Osteoblast (primary cell): ENCODE results near the gene CD276. TPM values are rescaled to one million over a fixed set of nuclear protein-coding genes. Genes with fewer than 3 reads are reported as not detected.

Experiments used
- DNase-seq: peaks from one replicate; pipeline ENCODE4 v3.0.0; 2011; ENCODE audit warnings: low spot score, mixed read lengths; ENCODE audit not compliant: insufficient read length; ENCODE audit errors: missing footprints
- H2AFZ ChIP-seq: 2 replicates; pipeline ENCODE4 v1.6.0; 2011; ENCODE audit warnings: mild to moderate bottlenecking, low read length
- H3K27ac ChIP-seq: 2 replicates; pipeline ENCODE4 v1.5.1; 2011; ENCODE audit warnings: mild to moderate bottlenecking, low read depth, low read length, moderate library complexity
- H3K27me3 ChIP-seq: 2 replicates; pipeline ENCODE4 v1.6.0; 2012; ENCODE audit warnings: mild to moderate bottlenecking, control low read depth, inconsistent platforms, low read length, moderate library complexity; ENCODE audit not compliant: insufficient read depth
- H3K36me3 ChIP-seq: 2 replicates; pipeline ENCODE4 v1.5.1; 2011; ENCODE audit warnings: mild to moderate bottlenecking, low read length, control low read depth, moderate library complexity; ENCODE audit not compliant: insufficient read depth
- H3K4me1 ChIP-seq: 2 replicates; pipeline ENCODE4 v1.5.1; 2011; ENCODE audit warnings: mild to moderate bottlenecking, low read length, control low read depth, moderate library complexity; ENCODE audit not compliant: insufficient read depth
- H3K4me2 ChIP-seq: 2 replicates; pipeline ENCODE4 v1.6.0; 2011; ENCODE audit warnings: mild to moderate bottlenecking, low read length; ENCODE audit not compliant: insufficient read depth
- H3K4me3 ChIP-seq: fragments of 200-600 bp; sonication (generic); 3 replicates; pipeline ENCODE4 v1.5.1; 2012; ENCODE audit warnings: mild to moderate bottlenecking, low read length, inconsistent platforms; ENCODE audit not compliant: insufficient read depth
- H3K79me2 ChIP-seq: 2 replicates; pipeline ENCODE4 v1.6.0; 2012; ENCODE audit warnings: mild to moderate bottlenecking, low read length, control low read depth, inconsistent platforms; ENCODE audit not compliant: insufficient read depth
- H3K9me3 ChIP-seq: 2 replicates; pipeline ENCODE4 v1.5.1; 2011; ENCODE audit warnings: low read depth, low read length, control low read depth
- H4K20me1 ChIP-seq: 2 replicates; pipeline ENCODE4 v1.6.0; 2012; ENCODE audit warnings: mild to moderate bottlenecking, low read length, control low read depth; ENCODE audit not compliant: insufficient read depth
- CTCF ChIP-seq: IDR thresholded peaks from 2 replicates; pipeline ENCODE4 v1.5.1; 2011; ENCODE audit warnings: mild to moderate bottlenecking, low read depth, low read length, moderate library complexity; ENCODE audit errors: extremely low read depth
- total RNA-seq: library from RNA; depleted of rRNA; stranded (reverse); fragments of >200 nt; gene quantifications from 2 replicates; pipeline ENCODE4 v1.2.3, GENCODE V29; 2012

CD276 gene
- total RNA-seq, 1 donor: 154 TPM

GRCh38 chr15:73756947-73757513 is 72.8 kb downstream of the CD276 start:
- TF ChIP-seq CTCF: no peak
- Histone ChIP-seq H3K4me3 (no peak overlapping the region), H2AFZ (no peak overlapping the region), H3K4me1 (no peaks in the 10 kb centered on the region), H3K27me3 (peaks cover 60% of the 10 kb centered on the region), H3K27ac (no peak overlapping the region), H3K36me3 (no peaks in the 10 kb centered on the region), H4K20me1 (no peaks in the 10 kb centered on the region), H3K4me2 (no peak overlapping the region), H3K9me3 (no peaks in the 10 kb centered on the region), H3K79me2 (no peaks in the 10 kb centered on the region)
- peak; percentile 63 for DNase-seq

GRCh38 chr15:73757571-73757970 is 73.4 kb downstream of the CD276 start:
- no peak for DNase-seq

GRCh38 chr15:73758461-73758860 is 74.3 kb downstream of the CD276 start:
- Histone ChIP-seq H3K27me3 (peaks cover 58% of the 10 kb centered on the region), H3K4me1 (no peaks in the 10 kb centered on the region), H4K20me1 (no peaks in the 10 kb centered on the region), H3K27ac (no peak overlapping the region), H3K9me3 (no peaks in the 10 kb centered on the region), H3K4me2 (no peak overlapping the region), H3K36me3 (no peaks in the 10 kb centered on the region), H2AFZ (no peak overlapping the region), H3K79me2 (no peaks in the 10 kb centered on the region), H3K4me3 (no peak overlapping the region)
- no peak for TF ChIP-seq CTCF
- DNase-seq: no peak

More at GRCh38 chr15:73757571-73757970, 73.4 kb downstream of the CD276 start:
- no peaks in the 10 kb centered on the region for H3K9me3 ChIP-seq
- no peaks in the 10 kb centered on the region for H3K36me3 ChIP-seq
- H3K27ac ChIP-seq: no peak overlapping the region
- H3K4me3 ChIP-seq: no peak overlapping the region
- H3K4me2 ChIP-seq: no peak overlapping the region
- no peaks in the 10 kb centered on the region for H3K4me1 ChIP-seq
- H2AFZ ChIP-seq: no peak overlapping the region
- peaks cover 61% of the 10 kb centered on the region for H3K27me3 ChIP-seq
- H4K20me1 ChIP-seq: no peaks in the 10 kb centered on the region
- no peak for TF ChIP-seq CTCF
- H3K79me2 ChIP-seq: no peaks in the 10 kb centered on the region

- Histone ChIP-seq H3K27me3 (peaks cover 52% of the 10 kb centered on the region), H3K4me2 (no peak overlapping the region), H3K4me1 (no peaks in the 10 kb centered on the region), H3K4me3 (no peak overlapping the region), H4K20me1 (no peaks in the 10 kb centered on the region), H3K36me3 (no peaks in the 10 kb centered on the region), H3K27ac (no peak overlapping the region), H2AFZ (no peak overlapping the region), H3K79me2 (no peaks in the 10 kb centered on the region), H3K9me3 (no peaks in the 10 kb centered on the region)
- peak; percentile 53 for DNase-seq
- no peak for TF ChIP-seq CTCF
These were observed 76.4 kb downstream of the CD276 start for GRCh38 chr15:73760330-73761329.
